Esophagus muscularis mucosa (tissue), 4 donors: Measurements from ENCODE around the gene OR51E2. TPM values are rescaled to one million over a fixed set of nuclear protein-coding genes. Genes with fewer than 3 reads are reported as not detected.
"Not testable (repeated sequence)": the region's sequence is repeated elsewhere in the genome, so short reads cannot be mapped to it uniquely, and the experiment has no call there.

Experiments used
- DNase-seq: peaks from one replicate; pipeline ENCODE4 v3.0.0-alpha.2; 2017; ENCODE audit errors: extremely low spot score
- H3K27ac ChIP-seq, 4 donors: fragments of 200-600 bp; sonication (generic); replicated peaks in 1 of 4; 1 replicate in 3 of 4; 2 replicates in 1 of 4; pipeline ENCODE4 v1.5.1; 2016 to 2019; ENCODE audit warnings: mild to moderate bottlenecking in 1 of 4
- H3K27me3 ChIP-seq, 4 donors: fragments of 200-600 bp; sonication (generic); one replicate each; pipeline versions ENCODE4 v1.5.1 to v1.6.0; 2016 to 2019
- H3K36me3 ChIP-seq, 4 donors: fragments of 200-600 bp; sonication (generic); one replicate each; pipeline ENCODE4 v1.5.1; 2016 to 2019
- H3K4me1 ChIP-seq, 4 donors: fragments of 200-600 bp; sonication (generic); one replicate each; pipeline ENCODE4 v1.5.1; 2016 to 2019
- H3K4me3 ChIP-seq, 4 donors: fragments of 200-600 bp; sonication (generic); 1 replicate in 2 of 4; 2 replicates in 2 of 4; pipeline ENCODE4 v1.5.1; 2016 to 2019; ENCODE audit warnings: mild to moderate bottlenecking in 4 of 4, moderate library complexity in 1 of 4
- H3K9me3 ChIP-seq, 4 donors: fragments of 200-600 bp; sonication (generic); 1 replicate in 3 of 4; 2 replicates in 1 of 4; pipeline ENCODE4 v1.5.1; 2016 to 2019
- EP300 ChIP-seq: sonication (generic); formaldehyde crosslinking; IDR thresholded peaks from one replicate; pipeline ENCODE4 v1.6.1; 2017; ENCODE audit warnings: antibody characterized with exemption
- POLR2A ChIP-seq: fragments of 450-650 bp; IDR thresholded peaks from one replicate; pipeline ENCODE4 v1.6.1; 2017; ENCODE audit warnings: antibody characterized with exemption, moderate library complexity, mild to moderate bottlenecking, low read depth
- POLR2AphosphoS5 ChIP-seq, 2 donors: sonication (generic); formaldehyde crosslinking; IDR thresholded peaks; one replicate each; pipeline ENCODE4 v1.6.1; 2017; ENCODE audit warnings: antibody characterized with exemption in 2 of 2
- WGBS: methylation state at CpG from one replicate; pipeline ENCODE4 v1.1.5; 2018; 5-methylcytosine and 5-hydroxymethylcytosine counted together
- intact Hi-C: fragments of 100-400 bp; cut with DNase I; formaldehyde crosslinking; loops from one replicate; pipeline ENCODE4 v1.15.1; 2023
- total RNA-seq, 4 donors: library from RNA; depleted of rRNA; stranded (reverse); fragments of >200 nt; gene quantifications; one replicate each; pipeline versions ENCODE4 v1.1.0 to v1.2.1, GENCODE V29; 2016
- TF ChIP-seq, protein P1 (sequence below), 3 experiments: fragments of 200-600 bp in 2 of 3; fragments of 450-650 bp in 1 of 3; sonication (generic) in 2 of 3; IDR thresholded peaks; one replicate each; pipeline ENCODE4 v1.5.1; 2017 to 2019; ENCODE audit warnings: antibody characterized with exemption in 3 of 3, mild to moderate bottlenecking in 2 of 3, moderate library complexity in 1 of 3

OR51E2 gene, protein sequence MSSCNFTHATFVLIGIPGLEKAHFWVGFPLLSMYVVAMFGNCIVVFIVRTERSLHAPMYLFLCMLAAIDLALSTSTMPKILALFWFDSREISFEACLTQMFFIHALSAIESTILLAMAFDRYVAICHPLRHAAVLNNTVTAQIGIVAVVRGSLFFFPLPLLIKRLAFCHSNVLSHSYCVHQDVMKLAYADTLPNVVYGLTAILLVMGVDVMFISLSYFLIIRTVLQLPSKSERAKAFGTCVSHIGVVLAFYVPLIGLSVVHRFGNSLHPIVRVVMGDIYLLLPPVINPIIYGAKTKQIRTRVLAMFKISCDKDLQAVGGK
- 1 to 10 TPM in 2 of 4 donors, under 1 TPM in 2; under 0.01 to 1.8 (median 0.72) TPM for total RNA-seq

DNA sequence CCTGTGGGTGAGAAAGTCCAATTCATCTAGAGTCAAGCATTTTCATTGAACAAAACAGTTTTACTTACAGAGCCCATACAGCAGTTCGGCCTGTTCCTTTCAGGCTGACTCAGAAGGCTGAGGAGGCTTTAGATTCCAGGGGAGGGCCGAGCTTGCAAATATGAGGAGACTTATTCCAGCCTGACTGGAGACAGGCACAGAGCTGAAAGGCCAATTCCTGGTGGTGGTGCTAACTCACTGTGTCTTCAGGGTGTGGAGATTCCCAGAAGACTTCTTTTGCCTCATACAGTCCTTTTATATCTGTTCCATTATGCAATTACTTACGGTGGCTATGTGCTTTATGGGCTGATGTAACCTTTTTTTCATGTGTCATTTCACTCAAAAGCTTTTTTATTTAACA, at the start of gene OR51E2:
Gene OR51E2 (minus strand): TSS at position 269 of the 400 bp plus-strand sequence. CDS start 15,142 bp downstream, outside the sequence.
- 60% methylated on average over 3 of the region's 3 CpGs for WGBS
- no peak within 1 kb of the TSS for H3K27ac ChIP-seq
- H3K36me3 ChIP-seq, result no peaks in the 10 kb centered on the region
- intact Hi-C loops, result no loop called here
- no peaks in the 10 kb centered on the region for H3K9me3 ChIP-seq
- H3K27me3 ChIP-seq, result no peaks in the 10 kb centered on the region
- no peak for DNase-seq
- H3K4me1 ChIP-seq, result peaks cover 0 to 18% (median 16%) of the 10 kb centered on the region in 4 donors
- TF ChIP-seq EP300 (no peak), POLR2A (no peak), POLR2AphosphoS5 (IDR thresholded peaks at IDR 0.05) (no peak)
- TF ChIP-seq, protein P1, sequence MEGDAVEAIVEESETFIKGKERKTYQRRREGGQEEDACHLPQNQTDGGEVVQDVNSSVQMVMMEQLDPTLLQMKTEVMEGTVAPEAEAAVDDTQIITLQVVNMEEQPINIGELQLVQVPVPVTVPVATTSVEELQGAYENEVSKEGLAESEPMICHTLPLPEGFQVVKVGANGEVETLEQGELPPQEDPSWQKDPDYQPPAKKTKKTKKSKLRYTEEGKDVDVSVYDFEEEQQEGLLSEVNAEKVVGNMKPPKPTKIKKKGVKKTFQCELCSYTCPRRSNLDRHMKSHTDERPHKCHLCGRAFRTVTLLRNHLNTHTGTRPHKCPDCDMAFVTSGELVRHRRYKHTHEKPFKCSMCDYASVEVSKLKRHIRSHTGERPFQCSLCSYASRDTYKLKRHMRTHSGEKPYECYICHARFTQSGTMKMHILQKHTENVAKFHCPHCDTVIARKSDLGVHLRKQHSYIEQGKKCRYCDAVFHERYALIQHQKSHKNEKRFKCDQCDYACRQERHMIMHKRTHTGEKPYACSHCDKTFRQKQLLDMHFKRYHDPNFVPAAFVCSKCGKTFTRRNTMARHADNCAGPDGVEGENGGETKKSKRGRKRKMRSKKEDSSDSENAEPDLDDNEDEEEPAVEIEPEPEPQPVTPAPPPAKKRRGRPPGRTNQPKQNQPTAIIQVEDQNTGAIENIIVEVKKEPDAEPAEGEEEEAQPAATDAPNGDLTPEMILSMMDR (IDR thresholded peaks at IDR 0.05), result no peak
- no peak within 1 kb of the TSS for H3K4me3 ChIP-seq

DNA sequence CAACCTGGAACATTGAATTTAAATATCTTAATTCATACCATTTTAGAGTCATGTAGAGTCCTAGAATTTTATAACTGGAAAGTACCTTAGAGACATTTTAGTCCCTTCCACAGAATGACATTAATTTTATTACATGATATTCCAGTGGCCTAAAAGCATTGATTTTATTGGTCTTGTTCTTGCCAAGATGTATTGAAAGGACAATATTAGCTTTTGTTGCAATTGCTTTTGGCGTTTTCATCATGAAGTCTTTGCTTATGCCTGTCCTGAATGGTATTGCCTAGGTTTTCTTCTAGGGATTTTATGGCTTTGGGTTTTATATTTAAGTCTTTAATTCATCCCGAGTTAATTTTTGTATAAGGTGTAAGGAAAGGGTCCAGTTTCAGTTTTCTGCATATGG, 43.1 kb upstream of the OR51E2 start:
- H3K27ac ChIP-seq, result no peak overlapping the region
- no peaks in the 10 kb centered on the region for H3K9me3 ChIP-seq
- H3K4me1 ChIP-seq, result no peaks in the 10 kb centered on the region
- H3K4me3 ChIP-seq, result no peak overlapping the region
- 86% methylated on average over 2 of the region's 2 CpGs for WGBS
- DNase-seq, result no peak
- H3K36me3 ChIP-seq, result no peaks in the 10 kb centered on the region
- H3K27me3 ChIP-seq, result peaks cover 0 to 3% (median 0%) of the 10 kb centered on the region in 4 donors
- no peak for TF ChIP-seq POLR2AphosphoS5 (IDR thresholded peaks at IDR 0.05)
- no peak for TF ChIP-seq EP300
- no peak for TF ChIP-seq POLR2A
- TF ChIP-seq, protein P1 (IDR thresholded peaks at IDR 0.05), result no peak
- intact Hi-C loops, result no loop called here

DNA sequence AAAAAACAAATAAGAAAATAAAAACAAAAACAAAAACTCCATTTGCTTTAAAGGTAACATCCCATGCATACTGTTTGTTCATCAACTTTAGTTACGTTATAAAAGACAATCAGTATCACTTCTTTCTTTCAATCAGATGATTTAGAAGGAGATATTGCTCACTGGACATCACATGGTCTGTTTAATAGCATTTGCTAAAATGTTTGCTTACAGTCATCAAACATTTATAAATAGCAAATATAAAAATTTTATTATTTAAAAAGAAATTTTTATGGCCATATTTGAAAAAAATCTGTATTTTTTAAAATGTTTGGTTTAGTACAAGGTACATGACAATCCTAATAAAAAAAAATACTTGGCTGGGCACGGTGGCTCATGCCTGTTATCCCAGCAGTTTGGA, 29.5 kb upstream of the OR51E2 start:
- Histone ChIP-seq H3K4me3 (no peak overlapping the region), H3K4me1 (no peaks in the 10 kb centered on the region), H3K36me3 (no peaks in the 10 kb centered on the region), H3K27me3 (no peaks in the 10 kb centered on the region), H3K9me3 (no peaks in the 10 kb centered on the region), H3K27ac (no peak overlapping the region)
- intact Hi-C loops, result no loop called here
- WGBS, result 83% methylated on average over 2 of the region's 2 CpGs
- no peak for DNase-seq
- TF ChIP-seq, protein P1 (IDR thresholded peaks at IDR 0.05), result no peak
- TF ChIP-seq POLR2A, result no peak
- no peak for TF ChIP-seq POLR2AphosphoS5 (IDR thresholded peaks at IDR 0.05)
- TF ChIP-seq EP300, result no peak

DNA sequence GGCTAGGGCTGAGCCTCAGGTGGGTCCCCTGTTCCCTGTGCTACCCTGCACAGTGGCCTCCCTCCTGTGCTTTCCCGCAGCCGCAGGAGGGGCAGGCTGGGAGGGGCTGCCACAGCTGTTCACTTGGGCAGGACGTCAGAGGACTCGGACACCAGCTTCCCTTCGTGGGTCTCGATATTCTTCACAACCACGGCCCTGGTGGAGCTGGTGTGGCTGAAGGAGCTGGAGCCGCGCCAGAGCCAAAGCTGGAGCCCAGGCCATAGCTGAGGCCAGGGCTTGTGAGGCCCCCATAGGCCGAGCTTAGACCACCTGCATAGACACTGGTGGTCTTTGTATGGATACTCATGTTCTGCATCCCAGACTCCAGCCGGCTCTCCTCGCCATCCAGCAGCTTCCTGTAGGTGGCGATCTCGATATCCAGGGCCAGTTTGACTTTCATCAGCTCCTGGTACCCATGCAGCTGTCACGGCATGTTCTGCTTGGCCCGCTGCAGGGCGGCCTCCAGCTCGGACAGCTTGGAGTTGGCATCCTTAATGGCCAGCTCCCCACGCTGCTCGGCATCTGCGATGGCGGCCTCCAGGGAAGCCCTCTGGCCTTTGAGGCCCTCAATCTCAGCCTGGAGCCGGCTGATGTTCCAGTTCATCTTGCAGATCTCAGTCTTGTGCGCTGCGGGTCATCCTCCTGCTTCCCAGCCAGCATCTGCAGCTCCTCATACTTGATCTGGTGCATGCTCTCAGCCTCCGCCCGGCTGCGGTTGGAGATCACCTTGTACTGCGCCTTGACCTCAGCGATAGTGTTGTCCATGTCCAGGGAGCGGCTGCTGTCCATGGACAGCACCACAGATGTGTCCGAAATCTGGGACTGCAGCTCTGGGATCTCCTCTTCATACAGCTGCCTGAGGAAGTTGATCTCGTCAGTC, 25.2 kb upstream of the OR51E2 start:
- DNase-seq, H3K4me1 ChIP-seq, H3K27ac ChIP-seq, H3K4me3 ChIP-seq, H3K9me3 ChIP-seq, H3K27me3 ChIP-seq, H3K36me3 ChIP-seq, intact Hi-C loops: not testable (repeated sequence)
- WGBS, result 85% methylated on average over 19 of the region's 33 CpGs

DNA sequence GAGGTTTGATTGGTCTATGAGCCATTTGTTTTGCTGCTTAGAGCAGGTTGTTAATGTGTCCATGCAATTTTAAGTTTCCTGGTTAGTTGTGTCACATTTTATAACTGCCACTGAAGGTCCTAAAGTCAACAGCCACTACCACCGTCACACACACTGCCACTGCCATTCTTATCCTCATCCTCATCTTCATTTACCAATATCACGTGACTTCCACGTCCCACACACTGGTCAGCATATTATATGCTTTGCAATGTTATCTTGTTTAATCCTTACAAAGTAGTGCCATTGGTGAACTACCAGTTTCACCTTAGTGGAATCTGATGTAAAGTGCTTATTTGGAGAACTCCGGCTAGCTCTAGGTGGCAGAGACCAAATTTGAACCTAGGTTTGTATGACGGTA, 16.6 kb upstream of the OR51E2 start:
- intact Hi-C loops, result no loop called here

More for the DNA sequence above, 16.6 kb upstream of the OR51E2 start:
- TF ChIP-seq EP300 (no peak), POLR2AphosphoS5 (IDR thresholded peaks at IDR 0.05) (no peak), POLR2A (no peak)
- TF ChIP-seq, protein P1 (IDR thresholded peaks at IDR 0.05), result no peak
- Histone ChIP-seq H3K4me1 (no peaks in the 10 kb centered on the region), H3K4me3 (no peak overlapping the region), H3K27me3 (no peaks in the 10 kb centered on the region), H3K9me3 (no peaks in the 10 kb centered on the region), H3K36me3 (no peaks in the 10 kb centered on the region), H3K27ac (no peak overlapping the region)
- DNase-seq, result no peak
- 86% methylated on average over 5 of the region's 5 CpGs for WGBS
